Measurements from ENCODE around the gene TOR2A.

- no peak for TF ChIP-seq CTCF (IDR thresholded peaks at IDR 0.05; ENCODE audit: poor library complexity)
- no peak for TF ChIP-seq EZH2 (IDR thresholded peaks at IDR 0.05; ENCODE audit: borderline replicate concordance)
Measured at GRCh38 chr9:127741831-127742434, 6.8 kb upstream of the TOR2A start.

Measured in hepatocyte (in vitro differentiated cells).